K562 (cell line): ENCODE measurements around the gene HP1BP3. TPM values are rescaled to one million over a fixed set of nuclear protein-coding genes. Genes with fewer than 3 reads are reported as not detected.

ENCODE experiments used
- ATAC-seq: fragments of 200-7000 bp; cut with Tn5 transposase; 3 replicates; pipeline ENCODE4 v1.9.1; 2020; ENCODE audit warnings: moderate library complexity
- BruUV-seq: library from RNA; stranded (reverse); fragments of 400-500 nt; replicated peaks from 2 replicates; lab custom pipeline; 2021; lab: Mats Ljungman, UMichigan
- CTCF ChIA-PET: fragments of 300-600 bp; formaldehyde crosslinking; extraction: SDS; loops from one replicate; lab custom pipeline; 2021; ENCODE audit warnings: low intra/inter-chr PET ratio; lab: Yijun Ruan, JAX
- POLR2A ChIA-PET: fragments of 300-600, 350-650 bp; sonication (Branson Sonifier 250); formaldehyde crosslinking; extraction: SDS; loops from one replicate; lab custom pipeline; 2021; ENCODE audit warnings: antibody characterized with exemption, inconsistent platforms; lab: Yijun Ruan, JAX
- DNase-seq, 4 experiments: peaks; one replicate each; pipeline versions ENCODE4 v3.0.0 to v3.0.0-alpha.2; 2011 to 2018; ENCODE audit warnings: low spot score in 3 of 4, mixed read lengths in 3 of 4; ENCODE audit errors: extremely low read depth in 1 of 4
- FAIRE-seq: peaks from 2 replicates; lab custom pipeline; 2011; peaks lifted over from hg19 to GRCh38; lab: Jason Lieb, UNC
- H2AFZ ChIP-seq: 2 replicates; pipeline ENCODE4 v1.6.0; 2011; ENCODE audit warnings: low read depth, low read length, control low read depth, inconsistent platforms
- H3K27ac ChIP-seq: fragments of 200-600 bp; 3 replicates; pipeline ENCODE4 v1.8.0; 2011; ENCODE audit warnings: low read depth, mild to moderate bottlenecking, control low read depth, inconsistent platforms, low read length, moderate library complexity, mixed read lengths; ENCODE audit errors: extremely low read depth
- H3K27me3 ChIP-seq, 2 experiments: fragments of 300-600 bp in 1 of 2; 2 replicates in 1 of 2; 3 replicates in 1 of 2; pipeline versions ENCODE4 v1.6.0 to v1.8.0; 2011; ENCODE audit warnings: inconsistent platforms in 2 of 2, low read length in 2 of 2, mild to moderate bottlenecking in 1 of 2, mixed read lengths in 1 of 2, moderate library complexity in 1 of 2; ENCODE audit not compliant: control insufficient read depth in 2 of 2, insufficient read depth in 2 of 2
- H3K36me3 ChIP-seq: fragments of 300-600 bp; 3 replicates; pipeline ENCODE4 v1.8.0; 2011; ENCODE audit warnings: mild to moderate bottlenecking, low read length, inconsistent platforms; ENCODE audit not compliant: control insufficient read depth, insufficient read depth
- H3K4me1 ChIP-seq, 2 experiments: fragments of 200-600 bp in 1 of 2; replicated peaks in 1 of 2; 2 replicates in 1 of 2; 3 replicates in 1 of 2; pipeline versions ENCODE4 v1.5.1 to v1.8.0; 2011; ENCODE audit warnings: inconsistent platforms in 2 of 2, low read length in 2 of 2, mild to moderate bottlenecking in 1 of 2, mixed read lengths in 1 of 2, moderate library complexity in 1 of 2; ENCODE audit not compliant: control insufficient read depth in 2 of 2, insufficient read depth in 2 of 2
- H3K4me2 ChIP-seq: 2 replicates; pipeline ENCODE4 v1.6.1; 2011; ENCODE audit warnings: low read length, control low read depth, inconsistent platforms, mixed read lengths; ENCODE audit not compliant: insufficient read depth
- H3K4me3 ChIP-seq: fragments of 200-600 bp; sonication (generic), shearing (Covaris generic); 2 replicates; pipeline ENCODE4 v1.5.1; 2016; ENCODE audit warnings: control low read depth, inconsistent platforms
- H3K79me2 ChIP-seq: fragments of 200-600 bp; 3 replicates; pipeline ENCODE4 v1.8.0; 2011; ENCODE audit warnings: low read length, inconsistent platforms; ENCODE audit not compliant: control insufficient read depth, insufficient read depth
- H3K9ac ChIP-seq, 2 experiments: 2 replicates each; pipeline versions ENCODE4 v1.6.0 to v1.6.1; 2011; ENCODE audit warnings: low read depth in 2 of 2, low read length in 2 of 2, control low read depth in 1 of 2, inconsistent platforms in 1 of 2, mild to moderate bottlenecking in 1 of 2, mixed read lengths in 1 of 2; ENCODE audit not compliant: insufficient read depth in 1 of 2
- H3K9me1 ChIP-seq: one replicate; pipeline ENCODE4 v1.6.0; 2011; ENCODE audit warnings: inconsistent platforms, mild to moderate bottlenecking, low read length, moderate library complexity; ENCODE audit not compliant: control insufficient read depth, insufficient read depth
- H3K9me3 ChIP-seq: replicated peaks from 2 replicates; pipeline ENCODE4 v1.5.1; 2011; ENCODE audit warnings: low read depth, low read length, inconsistent platforms; ENCODE audit not compliant: control insufficient read depth, insufficient read depth
- H4K20me1 ChIP-seq: replicated peaks from 2 replicates; pipeline ENCODE4 v1.6.1; 2011; ENCODE audit warnings: low read length, inconsistent platforms, mixed read lengths; ENCODE audit not compliant: control insufficient read depth, insufficient read depth
- COPS2 ChIP-seq: fragments of 450-650 bp; conservative IDR thresholded peaks from 2 replicates; pipeline ENCODE4 v1.6.1; 2016; ENCODE audit warnings: mild to moderate bottlenecking, moderate library complexity
- CREBBP ChIP-seq: IDR thresholded peaks from one replicate; pipeline ENCODE4 v1.6.1; 2012; ENCODE audit warnings: low read depth, mild to moderate bottlenecking, control low read depth, inconsistent platforms, low read length
- EGR1 ChIP-seq: fragments of 450-650 bp; conservative IDR thresholded peaks from 2 replicates; pipeline ENCODE4 v1.6.1; 2017; ENCODE audit warnings: mild to moderate bottlenecking
- EZH2 ChIP-seq: IDR thresholded peaks from 2 replicates; pipeline ENCODE4 v1.6.1; 2012; ENCODE audit warnings: low read depth, mild to moderate bottlenecking, inconsistent platforms, low read length, borderline replicate concordance
- GATAD2A ChIP-seq: fragments of 450-650 bp; IDR thresholded peaks from 2 replicates; pipeline ENCODE4 v1.6.1; 2017
- HDAC1 ChIP-seq, 2 experiments: fragments of 450-650 bp; IDR thresholded peaks; 2 replicates each; pipeline ENCODE4 v1.6.1; 2016 to 2017; ENCODE audit warnings: inconsistent platforms in 1 of 2, mild to moderate bottlenecking in 1 of 2, moderate library complexity in 1 of 2
- HMGN3 ChIP-seq: IDR thresholded peaks from 2 replicates; pipeline ENCODE4 v1.6.1; 2011; ENCODE audit warnings: borderline replicate concordance, low read depth, mild to moderate bottlenecking, mixed read lengths, low read length; ENCODE audit not compliant: insufficient read length; ENCODE audit errors: extremely low read depth
- KDM4B ChIP-seq, 2 experiments: fragments of 450-650 bp in 1 of 2; sonication (generic) in 1 of 2; IDR thresholded peaks; 2 replicates each; pipeline ENCODE4 v1.6.1; 2016 to 2017; ENCODE audit warnings: borderline replicate concordance in 2 of 2, antibody characterized with exemption in 1 of 2, low read depth in 1 of 2, mild to moderate bottlenecking in 1 of 2
- RB1 ChIP-seq: fragments of 450-650 bp; IDR thresholded peaks from 2 replicates; pipeline ENCODE4 v1.6.1; 2017; ENCODE audit warnings: low read depth, mild to moderate bottlenecking
- SMAD4 ChIP-seq: fragments of 250-450 bp; sonication (Bioruptor Pico); conservative IDR thresholded peaks from 2 replicates; pipeline ENCODE4 v1.8.0; 2021; ENCODE audit warnings: inconsistent platforms, mild to moderate bottlenecking, moderate library complexity
- YBX1 ChIP-seq: fragments of 450-650 bp; IDR thresholded peaks from 2 replicates; pipeline ENCODE4 v1.7.1; 2016; ENCODE audit warnings: mild to moderate bottlenecking
- ZFP1 ChIP-seq: fragments of 450-650 bp; formaldehyde crosslinking; IDR thresholded peaks from 2 replicates; pipeline ENCODE4 v1.4.0; 2020; ENCODE audit warnings: mild to moderate bottlenecking, mixed read lengths
- WGBS: fragments of 100-300 bp; shearing (Covaris generic); methylation state at CpG from one replicate; pipeline ENCODE4 v1.1.6; 2016; ENCODE audit warnings: low coverage, mixed read lengths; ENCODE audit not compliant: insufficient coverage; ENCODE audit errors: missing lambda C conversion rate; 5-methylcytosine and 5-hydroxymethylcytosine counted together
- in situ Hi-C: fragments of 300-500 bp; cut with MboI; formaldehyde crosslinking; loops from 4 replicates; pipeline ENCODE4 v1.15.0; 2018; ENCODE audit warnings: inconsistent platforms, mixed read lengths
- intact Hi-C: fragments of 100-400 bp; cut with micrococcal nuclease; formaldehyde crosslinking; loops from 2 replicates; pipeline ENCODE4 v1.14.2; 2022
- polyA plus RNA-seq, 8 experiments: library from polyadenylated mRNA; depleted of rRNA in 4 of 8; stranded (reverse) in 5 of 8; unstranded in 3 of 8; fragments of >200 nt; fragmentation: Nextera tagmentation in 2 of 8; fragmentation: Illumina TruSeq in 1 of 8; extraction: Ambion mirVana in 2 of 8; extraction: Trizol in 1 of 8; gene quantifications; 2 replicates each; pipeline versions ENCODE4 v1.2.1 to v1.2.3, GENCODE V29; 2011 to 2014; ENCODE audit warnings: inconsistent platforms in 1 of 8, missing spikeins in 1 of 8
- total RNA-seq, 7 experiments: library from RNA; depleted of rRNA in 6 of 7; stranded (reverse); fragments of >200 nt in 6 of 7; fragmentation: Illumina TruSeq in 2 of 7; extraction: Trizol in 2 of 7; gene quantifications; 2 replicates each; pipeline versions ENCODE4 v1.2.1 to v1.2.3, GENCODE V29; 2011 to 2021; ENCODE audit warnings: low replicate concordance in 1 of 7

HP1BP3 gene
- total and polyA plus RNA-seq, 9 of the 15 experiments (the other 6 are each of a cell fraction or from before 2014, with no cell fraction given), result 57.3 to 513 (median 240) TPM

- no TSS peak for BruUV-seq
- no peak overlapping the region for H3K4me3 ChIP-seq
- CTCF ChIA-PET, result no interaction called here
- H4K20me1 ChIP-seq, result peaks cover 5% of the 10 kb centered on the region; the same call in 1 of the 2 replicates
- in situ Hi-C loops, result loop anchor here (10.0 kb wide), 1 partner anchor 662 kb away; no protein-coding TSS in a partner anchor
- peaks cover 0 to 14% of the 10 kb centered on the region in 2 experiments; a peak in 3 of 5 replicates for H3K4me1 ChIP-seq
- no peak overlapping the region for H2AFZ ChIP-seq
- FAIRE-seq (no peak), DNase-seq (no peak), ATAC-seq (no peak)
- TF ChIP-seq EZH2 (no peak), EGR1 (peak; percentile 62), KDM4B (IDR thresholded peaks at IDR 0.05; ENCODE audit: borderline replicate concordance in 2 of 2, low read depth in 1 of 2) (no peak), COPS2 (no peak), ZFP1 (CRISPR knock-in tag) (no peak), SMAD4 (no peak), YBX1 (0 out of 2 replicates have a peak, but pooled peaks have one; percentile 9), HMGN3 (no peak), RB1 (no peak), GATAD2A (0 out of 2 replicates have a peak, but pooled peaks have one; percentile 16), CREBBP (peak; percentile 66), HDAC1 (IDR thresholded peaks at IDR 0.05) (0 out of 4 replicates have a peak, but pooled peaks of 1 of the 2 experiments have one; percentile 18)
- intact Hi-C loops, result no loop called here
- POLR2A ChIA-PET, result no interaction called here
- no peaks in the 10 kb centered on the region for H3K79me2 ChIP-seq
- H3K4me2 ChIP-seq, result no peak overlapping the region
- H3K36me3 ChIP-seq, result no peaks in the 10 kb centered on the region
- H3K27me3 ChIP-seq, result peaks cover 0 to 13% of the 10 kb centered on the region in 2 experiments; a peak in 2 of 5 replicates
- WGBS, result 0% methylated on average over 4 of the region's 4 CpGs
- H3K9me1 ChIP-seq, result no peaks in the 10 kb centered on the region
- H3K9me3 ChIP-seq, result no peaks in the 10 kb centered on the region; the same call in 1 of the 2 replicates
- no peak overlapping the region for H3K27ac ChIP-seq
- H3K9ac ChIP-seq, result no peak overlapping the region
Observed at GRCh38 chr1:20703124-20703756, 83.9 kb downstream of the HP1BP3 start.
